ENCODE results near the gene SZRD1.

DNA sequence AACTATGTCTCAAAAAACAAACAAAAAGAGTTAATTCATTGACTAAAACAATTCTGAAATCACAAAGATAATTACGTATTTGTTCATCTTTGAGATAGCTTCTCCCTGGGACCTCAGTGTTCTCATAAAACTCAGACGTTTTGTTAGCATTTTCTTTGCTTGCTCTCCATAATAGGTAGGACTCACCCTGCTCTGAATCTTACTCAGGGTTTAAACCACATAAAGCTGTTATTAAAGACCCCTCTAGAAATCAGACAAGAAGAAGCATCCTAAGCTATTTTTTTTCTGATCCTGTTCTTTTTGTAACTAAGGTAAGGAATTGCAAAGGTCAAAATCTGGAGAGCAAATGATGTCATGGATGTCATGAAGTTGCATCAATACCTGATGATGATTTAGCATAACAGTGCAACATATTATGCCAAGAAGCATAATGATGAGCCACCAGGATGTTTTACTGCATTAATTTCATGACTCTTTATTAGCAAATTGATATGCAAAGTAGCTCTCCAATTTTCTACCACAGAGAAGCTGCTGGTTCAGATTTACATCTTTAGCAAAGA is 17.1 kb upstream of the SZRD1 start:
- TF ChIP-seq, protein P1, sequence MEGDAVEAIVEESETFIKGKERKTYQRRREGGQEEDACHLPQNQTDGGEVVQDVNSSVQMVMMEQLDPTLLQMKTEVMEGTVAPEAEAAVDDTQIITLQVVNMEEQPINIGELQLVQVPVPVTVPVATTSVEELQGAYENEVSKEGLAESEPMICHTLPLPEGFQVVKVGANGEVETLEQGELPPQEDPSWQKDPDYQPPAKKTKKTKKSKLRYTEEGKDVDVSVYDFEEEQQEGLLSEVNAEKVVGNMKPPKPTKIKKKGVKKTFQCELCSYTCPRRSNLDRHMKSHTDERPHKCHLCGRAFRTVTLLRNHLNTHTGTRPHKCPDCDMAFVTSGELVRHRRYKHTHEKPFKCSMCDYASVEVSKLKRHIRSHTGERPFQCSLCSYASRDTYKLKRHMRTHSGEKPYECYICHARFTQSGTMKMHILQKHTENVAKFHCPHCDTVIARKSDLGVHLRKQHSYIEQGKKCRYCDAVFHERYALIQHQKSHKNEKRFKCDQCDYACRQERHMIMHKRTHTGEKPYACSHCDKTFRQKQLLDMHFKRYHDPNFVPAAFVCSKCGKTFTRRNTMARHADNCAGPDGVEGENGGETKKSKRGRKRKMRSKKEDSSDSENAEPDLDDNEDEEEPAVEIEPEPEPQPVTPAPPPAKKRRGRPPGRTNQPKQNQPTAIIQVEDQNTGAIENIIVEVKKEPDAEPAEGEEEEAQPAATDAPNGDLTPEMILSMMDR (IDR thresholded peaks at IDR 0.05; ENCODE audit: low read length), result no peak
- TF ChIP-seq EZH2 (optimal IDR thresholded peaks at IDR 0.05; ENCODE audit: low read depth, low read length), result no peak

Measured in MM.1S (cell line).